Peyer's patch (tissue), 4 donors: ENCODE results near the gene RCCD1. TPM values are rescaled to one million over a fixed set of nuclear protein-coding genes. Genes with fewer than 3 reads are reported as not detected.
A peak's percentile ranks its signal among the peaks of the same experiment; 100 is the strongest.

Experiments used
- DNase-seq, 3 donors: peaks; one replicate each; pipeline ENCODE4 v3.0.0-alpha.2; 2017 to 2019
- H3K27ac ChIP-seq, 4 donors: fragments of 200-600 bp; sonication (generic); one replicate each; pipeline ENCODE4 v1.5.1; 2016 to 2019
- H3K27me3 ChIP-seq, 2 donors: fragments of 200-600 bp; sonication (generic); one replicate each; pipeline ENCODE4 v1.5.1; 2019
- H3K36me3 ChIP-seq, 3 donors: fragments of 200-600 bp; sonication (generic); one replicate each; pipeline ENCODE4 v1.5.1; 2016 to 2019
- H3K4me1 ChIP-seq, 4 donors: fragments of 200-600 bp; sonication (generic); one replicate each; pipeline ENCODE4 v1.5.1; 2016 to 2019
- H3K4me3 ChIP-seq, 4 donors: fragments of 200-600 bp; sonication (generic); 1 replicate in 3 of 4; 2 replicates in 1 of 4; pipeline ENCODE4 v1.5.1; 2016 to 2019; ENCODE audit warnings: mild to moderate bottlenecking in 1 of 4
- H3K9me3 ChIP-seq, 4 donors: fragments of 200-600 bp; sonication (generic); one replicate each; pipeline ENCODE4 v1.5.1; 2016 to 2019; ENCODE audit warnings: mild to moderate bottlenecking in 1 of 4
- POLR2A ChIP-seq, 2 donors: fragments of 450-650 bp; IDR thresholded peaks; one replicate each; pipeline ENCODE4 v1.5.1; 2017; ENCODE audit warnings: antibody characterized with exemption in 2 of 2, mild to moderate bottlenecking in 2 of 2, moderate library complexity in 2 of 2
- total RNA-seq, 4 donors: library from RNA; depleted of rRNA; stranded (reverse); fragments of >200 nt; gene quantifications; one replicate each; pipeline ENCODE4 v1.1.0, GENCODE V29; 2016
- TF ChIP-seq, protein P1 (sequence below), 6 experiments: fragments of 450-650 bp in 4 of 6; fragments of 200-600 bp in 2 of 6; sonication (generic) in 1 of 6; IDR thresholded peaks; one replicate each; pipeline ENCODE4 v1.5.1; 2017 to 2019; ENCODE audit warnings: antibody characterized with exemption in 6 of 6, mild to moderate bottlenecking in 3 of 6, moderate library complexity in 1 of 6

Gene RCCD1
- total RNA-seq, 4 donors from 2014 or later = 10.2 to 23.1 (median 20.1) TPM

DNA sequence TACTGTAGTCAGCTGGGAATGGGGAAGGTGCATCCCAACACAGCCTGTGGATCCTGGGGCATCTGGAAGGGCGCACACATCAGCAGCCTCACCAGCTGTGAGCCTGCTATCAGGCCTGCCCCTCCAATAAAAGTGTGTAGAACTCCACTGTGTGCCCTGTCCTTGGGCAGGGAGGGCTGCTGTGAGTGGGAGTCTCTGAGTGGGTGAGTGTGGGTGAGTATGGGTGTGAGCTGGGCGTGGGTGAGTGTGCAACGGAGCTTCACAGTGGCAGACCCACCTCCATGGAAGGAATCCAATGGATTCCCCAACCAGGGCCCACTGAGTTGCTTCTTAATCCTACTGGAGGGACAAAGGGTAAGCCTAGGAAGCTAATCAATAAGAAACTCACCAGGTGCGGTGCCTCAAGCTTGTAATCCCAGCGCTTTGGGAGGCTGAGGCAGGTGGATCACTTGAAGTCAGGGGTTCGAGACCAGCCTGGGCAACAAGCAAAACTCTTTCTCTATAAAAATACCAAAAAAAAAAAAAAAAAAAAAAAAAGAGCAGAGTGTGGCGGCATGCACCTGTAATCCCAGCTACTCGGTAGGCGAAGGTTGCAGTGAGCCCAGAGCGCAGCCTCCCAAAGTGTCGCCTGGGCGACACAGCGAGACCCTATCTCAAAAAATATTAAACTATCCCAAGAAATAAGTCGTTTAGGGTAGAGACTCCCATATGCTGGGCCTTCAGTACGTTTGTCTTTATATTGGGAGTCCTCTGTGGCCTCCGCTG, 555 bp upstream of the RCCD1 start:
- peak overlapping the region; percentile 70 to 89 (median 82) for H3K4me3 ChIP-seq

DNA sequence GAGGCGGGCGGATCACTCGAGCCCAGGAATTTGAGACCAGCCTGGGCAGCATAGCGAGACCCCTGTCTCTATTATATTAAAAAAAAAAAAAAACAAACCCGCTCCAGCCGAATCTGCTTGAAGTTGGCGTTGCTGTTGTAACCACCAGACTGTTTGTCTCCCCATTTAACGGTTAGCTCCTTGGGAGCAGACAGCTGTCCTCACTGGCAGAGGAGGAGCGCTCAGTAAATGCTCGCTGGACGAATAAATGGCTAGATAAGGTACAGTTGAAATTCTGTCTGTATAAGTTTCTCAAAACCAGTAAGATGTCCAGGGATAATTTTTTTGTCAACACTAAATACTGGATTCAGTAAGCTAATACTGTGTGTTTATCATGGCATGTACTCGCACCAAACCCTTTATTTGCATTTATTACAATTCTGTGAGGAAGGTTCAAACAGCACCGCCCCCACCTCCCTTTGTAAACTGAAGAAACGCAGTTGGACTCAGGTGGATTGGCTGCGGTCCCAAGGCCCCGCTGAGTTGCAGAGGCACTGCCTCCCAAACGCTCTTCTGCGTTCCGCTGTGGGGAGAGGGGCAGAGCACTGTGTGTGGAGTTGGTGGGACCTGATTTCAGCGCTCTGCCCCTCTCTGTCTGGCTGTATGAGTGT, 1.1 kb downstream of the RCCD1 start:
- TF ChIP-seq POLR2A (IDR thresholded peaks at IDR 0.05) = no peak
- Histone ChIP-seq H3K4me1 (peaks cover 0 to 23% (median 16%) of the 10 kb centered on the region in 4 donors), H3K27me3 (no peaks in the 10 kb centered on the region), H3K4me3 (peak overlapping the region; percentile 70 to 89 (median 82)), H3K9me3 (no peaks in the 10 kb centered on the region), H3K36me3 (peaks cover 0 to 42% (median 0%) of the 10 kb centered on the region in 3 donors), H3K27ac (peak overlapping the region in 3 of 4 donors; percentile 7 to 99 (median 52))
- DNase-seq = no peak

More for the DNA sequence above, 555 bp upstream of the RCCD1 start:
- no peaks in the 10 kb centered on the region for H3K27me3 ChIP-seq
- no peak for DNase-seq
- H3K36me3 ChIP-seq = peaks cover 0 to 50% (median 0%) of the 10 kb centered on the region in 3 donors
- TF ChIP-seq, protein P1, sequence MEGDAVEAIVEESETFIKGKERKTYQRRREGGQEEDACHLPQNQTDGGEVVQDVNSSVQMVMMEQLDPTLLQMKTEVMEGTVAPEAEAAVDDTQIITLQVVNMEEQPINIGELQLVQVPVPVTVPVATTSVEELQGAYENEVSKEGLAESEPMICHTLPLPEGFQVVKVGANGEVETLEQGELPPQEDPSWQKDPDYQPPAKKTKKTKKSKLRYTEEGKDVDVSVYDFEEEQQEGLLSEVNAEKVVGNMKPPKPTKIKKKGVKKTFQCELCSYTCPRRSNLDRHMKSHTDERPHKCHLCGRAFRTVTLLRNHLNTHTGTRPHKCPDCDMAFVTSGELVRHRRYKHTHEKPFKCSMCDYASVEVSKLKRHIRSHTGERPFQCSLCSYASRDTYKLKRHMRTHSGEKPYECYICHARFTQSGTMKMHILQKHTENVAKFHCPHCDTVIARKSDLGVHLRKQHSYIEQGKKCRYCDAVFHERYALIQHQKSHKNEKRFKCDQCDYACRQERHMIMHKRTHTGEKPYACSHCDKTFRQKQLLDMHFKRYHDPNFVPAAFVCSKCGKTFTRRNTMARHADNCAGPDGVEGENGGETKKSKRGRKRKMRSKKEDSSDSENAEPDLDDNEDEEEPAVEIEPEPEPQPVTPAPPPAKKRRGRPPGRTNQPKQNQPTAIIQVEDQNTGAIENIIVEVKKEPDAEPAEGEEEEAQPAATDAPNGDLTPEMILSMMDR (IDR thresholded peaks at IDR 0.05) = no peak
- no peak for TF ChIP-seq POLR2A (IDR thresholded peaks at IDR 0.05)
- H3K4me1 ChIP-seq = peaks cover 0 to 23% (median 16%) of the 10 kb centered on the region in 4 donors
- H3K27ac ChIP-seq = peak overlapping the region; percentile 90 to 99 (median 94)
- no peaks in the 10 kb centered on the region for H3K9me3 ChIP-seq

DNA sequence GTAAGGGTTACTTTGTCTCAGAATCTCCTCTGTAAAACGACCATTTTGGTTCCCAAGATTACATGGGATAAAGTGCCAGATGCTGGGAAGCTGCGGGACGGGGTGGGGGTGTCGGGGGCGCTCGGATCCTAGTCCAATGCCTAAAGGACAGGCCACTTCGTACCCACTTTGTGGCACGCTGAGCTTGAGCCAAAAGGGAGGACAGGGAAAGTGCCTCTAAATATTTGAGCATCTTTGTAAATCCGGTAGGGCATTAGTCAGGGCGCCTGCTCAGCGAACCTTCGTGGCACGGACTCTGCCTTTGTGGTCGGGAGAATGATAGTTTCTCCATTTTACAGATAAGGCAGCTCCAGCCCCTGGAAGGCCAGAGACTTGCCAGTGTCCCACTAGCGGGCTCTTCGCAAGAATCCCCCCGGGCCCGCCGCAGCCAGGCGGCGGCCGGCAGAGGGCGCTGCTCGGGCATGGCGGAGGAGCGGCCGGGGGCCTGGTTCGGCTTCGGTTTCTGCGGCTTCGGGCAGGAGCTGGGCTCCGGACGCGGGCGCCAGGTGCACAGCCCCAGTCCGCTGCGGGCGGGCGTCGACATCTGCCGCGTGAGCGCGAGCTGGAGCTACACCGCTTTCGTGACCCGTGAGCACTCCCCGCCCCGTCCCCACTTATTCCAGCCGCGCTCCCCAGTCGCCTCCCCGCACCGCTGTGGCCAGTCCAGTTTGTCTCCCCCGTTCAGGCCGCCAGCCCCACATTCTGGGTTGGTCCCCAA, 1.8 kb downstream of the RCCD1 start:
- Histone ChIP-seq H3K4me1 (peaks cover 0 to 23% (median 16%) of the 10 kb centered on the region in 4 donors), H3K27me3 (no peaks in the 10 kb centered on the region), H3K27ac (peak overlapping the region; percentile 7 to 52 (median 30)), H3K4me3 (peak overlapping the region; percentile 39 to 74 (median 56)), H3K9me3 (no peaks in the 10 kb centered on the region), H3K36me3 (peaks cover 0 to 42% (median 0%) of the 10 kb centered on the region in 3 donors)
- TF ChIP-seq POLR2A (IDR thresholded peaks at IDR 0.05) = no peak
- TF ChIP-seq, protein P1 (IDR thresholded peaks at IDR 0.05) = peak; percentile 78 to 97 (median 88)
- peak; percentile 69 to 87 (median 84) for DNase-seq

DNA sequence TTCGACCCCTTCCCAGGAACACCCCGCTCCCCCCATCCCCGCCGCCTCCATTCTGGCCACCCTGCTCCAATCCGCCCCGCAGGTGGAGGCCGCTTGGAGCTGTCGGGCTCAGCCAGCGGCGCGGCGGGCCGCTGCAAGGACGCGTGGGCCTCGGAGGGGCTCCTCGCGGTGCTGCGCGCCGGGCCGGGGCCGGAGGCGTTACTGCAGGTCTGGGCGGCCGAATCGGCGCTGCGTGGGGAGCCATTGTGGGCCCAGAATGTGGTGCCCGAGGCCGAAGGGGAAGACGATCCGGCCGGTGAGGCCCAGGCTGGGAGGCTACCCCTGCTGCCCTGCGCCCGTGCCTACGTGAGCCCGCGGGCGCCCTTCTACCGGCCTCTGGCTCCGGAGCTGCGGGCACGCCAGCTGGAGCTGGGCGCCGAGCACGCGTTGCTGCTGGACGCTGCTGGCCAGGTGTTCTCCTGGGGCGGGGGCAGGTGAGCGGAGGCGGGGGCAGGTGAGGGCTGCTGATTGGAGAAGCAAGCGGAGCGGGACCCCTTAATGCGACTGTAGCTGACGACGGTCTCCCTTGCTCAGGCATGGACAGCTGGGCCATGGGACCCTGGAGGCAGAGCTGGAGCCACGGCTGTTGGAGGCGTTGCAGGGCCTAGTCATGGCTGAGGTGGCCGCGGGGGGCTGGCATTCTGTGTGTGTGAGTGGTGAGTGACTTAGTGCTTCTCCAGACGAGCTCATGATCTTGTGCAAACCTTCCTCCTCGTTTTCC, 2.5 kb downstream of the RCCD1 start:
- no peak for TF ChIP-seq POLR2A (IDR thresholded peaks at IDR 0.05)
- TF ChIP-seq, protein P1 (IDR thresholded peaks at IDR 0.05) = no peak
- Histone ChIP-seq H3K4me1 (peaks cover 0 to 23% (median 16%) of the 10 kb centered on the region in 4 donors), H3K27me3 (no peaks in the 10 kb centered on the region), H3K9me3 (no peaks in the 10 kb centered on the region), H3K27ac (peak overlapping the region; percentile 7 to 52 (median 30)), H3K4me3 (peak overlapping the region; percentile 39 to 74 (median 56)), H3K36me3 (peaks cover 0 to 35% (median 0%) of the 10 kb centered on the region in 3 donors)
- peak in 1 of 3 donors; percentile 68 for DNase-seq

DNA sequence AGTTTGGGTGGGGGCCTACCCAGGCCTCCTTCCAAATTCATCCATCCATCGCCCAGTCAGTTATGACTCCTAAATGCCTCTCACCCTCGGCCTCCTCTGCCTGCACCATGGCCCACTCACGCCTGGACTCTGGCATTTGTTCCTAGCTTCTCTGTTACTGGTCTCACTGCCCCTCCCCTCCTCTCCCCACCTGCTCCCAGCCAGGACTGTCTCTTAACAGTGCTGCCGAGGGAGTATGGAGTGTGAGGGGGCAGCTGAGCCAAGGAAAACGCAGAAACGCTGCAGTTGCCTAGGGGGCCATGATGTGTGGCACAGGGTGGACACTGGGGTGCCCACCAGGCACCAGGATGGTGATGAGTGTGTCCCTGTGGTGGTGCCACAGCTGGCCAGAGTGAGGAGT, 3.1 kb downstream of the RCCD1 start:
- H3K27ac ChIP-seq = no peak overlapping the region

More for the DNA sequence above, 3.1 kb downstream of the RCCD1 start:
- TF ChIP-seq POLR2A (IDR thresholded peaks at IDR 0.05) = no peak
- TF ChIP-seq, protein P1 (IDR thresholded peaks at IDR 0.05) = no peak
- Histone ChIP-seq H3K36me3 (peaks cover 0 to 34% (median 0%) of the 10 kb centered on the region in 3 donors), H3K4me1 (peaks cover 0 to 23% (median 16%) of the 10 kb centered on the region in 4 donors), H3K9me3 (no peaks in the 10 kb centered on the region), H3K27me3 (no peaks in the 10 kb centered on the region), H3K4me3 (peak overlapping the region in 1 of 4 donors; percentile 74)
- DNase-seq = no peak
